Measurements from ENCODE around the gene RAET1G.

Gene RAET1G

DNA sequence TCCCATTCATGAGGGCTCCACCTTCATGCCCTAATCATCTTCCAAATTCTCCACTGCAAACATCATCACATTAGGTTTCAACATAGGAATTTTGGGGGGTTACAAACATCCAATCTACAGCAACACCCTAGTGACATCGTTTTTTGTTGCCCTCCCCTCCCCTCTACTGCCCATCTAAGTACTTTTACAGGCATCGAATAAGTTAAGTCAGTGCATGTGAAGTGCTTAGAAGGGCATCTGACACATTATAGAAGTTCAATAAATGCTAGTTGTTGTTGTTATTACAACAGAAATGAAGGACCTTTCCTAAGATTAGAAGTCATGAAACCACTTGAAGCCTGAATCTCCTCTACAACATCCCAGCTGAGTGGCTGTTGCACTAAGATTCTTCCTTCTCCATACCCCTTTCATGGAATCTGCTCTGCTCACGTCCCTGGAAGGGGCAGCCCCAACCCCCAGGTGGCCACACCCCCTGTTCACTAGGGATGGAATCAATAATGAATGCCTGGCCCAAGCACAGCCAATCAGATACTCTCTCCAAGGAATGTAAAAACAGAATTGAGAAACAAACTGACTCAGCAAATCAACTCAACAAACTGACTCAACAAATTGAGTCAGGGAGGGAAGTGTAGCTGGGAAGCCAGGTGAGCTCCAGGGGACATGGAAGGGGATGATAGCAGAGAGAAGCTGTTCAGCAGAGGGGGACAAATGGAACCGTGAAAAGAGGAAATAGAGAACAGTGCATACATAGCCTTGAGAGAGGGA is 54.9 kb downstream of the RAET1G start:
- no peak for DNase-seq (ENCODE audit: low read depth, low spot score)
